DOHH2 (cell line): ENCODE measurements around the gene HAND1.

Experiments
- H3F3A ChIP-seq: fragments of 200-600 bp; sonication (generic), shearing (Covaris generic); 2 replicates; pipeline ENCODE4 v1.6.0; 2016; ENCODE audit warnings: antibody characterized with exemption, mild to moderate bottlenecking; ENCODE audit not compliant: control insufficient read depth, insufficient read depth
- H3K27ac ChIP-seq: fragments of 200-600 bp; sonication (generic); 2 replicates; pipeline ENCODE4 v1.5.1; 2014; ENCODE audit warnings: low read depth, mild to moderate bottlenecking, low read length, moderate library complexity
- H3K27me3 ChIP-seq: fragments of 200-600 bp; sonication (generic); 2 replicates; pipeline ENCODE4 v1.6.1; 2014; ENCODE audit warnings: mild to moderate bottlenecking, low read length, mixed read lengths; ENCODE audit not compliant: control insufficient read depth
- H3K36me3 ChIP-seq: fragments of 200-600 bp; sonication (generic); 2 replicates; pipeline ENCODE4 v1.6.1; 2014; ENCODE audit warnings: mild to moderate bottlenecking, low read length, moderate library complexity, mixed read lengths; ENCODE audit not compliant: control insufficient read depth
- H3K4me1 ChIP-seq: fragments of 200-600 bp; sonication (generic); 2 replicates; pipeline ENCODE4 v1.6.1; 2014; ENCODE audit warnings: mild to moderate bottlenecking, low read length, mixed read lengths; ENCODE audit not compliant: control insufficient read depth
- H3K4me2 ChIP-seq: fragments of 200-600 bp; sonication (generic); 2 replicates; pipeline ENCODE4 v1.6.0; 2014; ENCODE audit warnings: mild to moderate bottlenecking, low read length, moderate library complexity
- H3K4me3 ChIP-seq: fragments of 200-600 bp; sonication (generic); 2 replicates; pipeline ENCODE4 v1.5.1; 2014; ENCODE audit warnings: mild to moderate bottlenecking, low read length, mixed read lengths
- H3K79me2 ChIP-seq: fragments of 200-600 bp; sonication (generic); 2 replicates; pipeline ENCODE4 v1.6.1; 2014; ENCODE audit warnings: mild to moderate bottlenecking, low read length, mixed read lengths; ENCODE audit not compliant: control insufficient read depth
- H3K9me2 ChIP-seq: fragments of 200-600 bp; sonication (generic); replicated peaks from 2 replicates; pipeline ENCODE4 v1.6.1; 2014; ENCODE audit warnings: mild to moderate bottlenecking, low read length, mixed read lengths; ENCODE audit not compliant: control insufficient read depth
- H3K9me3 ChIP-seq: fragments of 200-600 bp; sonication (generic); 2 replicates; pipeline ENCODE4 v1.6.1; 2014; ENCODE audit warnings: antibody characterized with exemption, low read length, mixed read lengths; ENCODE audit not compliant: control insufficient read depth, insufficient read depth
- H4K20me1 ChIP-seq: fragments of 200-600 bp; sonication (generic); 2 replicates; pipeline ENCODE4 v1.6.0; 2014; ENCODE audit warnings: low read depth, mild to moderate bottlenecking, antibody characterized with exemption, low read length, moderate library complexity; ENCODE audit not compliant: control insufficient read depth, insufficient read depth
- CTCF ChIP-seq: fragments of 200-600 bp; sonication (generic); IDR thresholded peaks from one replicate; pipeline ENCODE4 v1.5.1; 2014; ENCODE audit warnings: antibody characterized with exemption, mild to moderate bottlenecking, low read depth, low read length; ENCODE audit not compliant: poor library complexity, severe bottlenecking
- EZH2phosphoT487 ChIP-seq: fragments of 200-600 bp; sonication (generic); IDR thresholded peaks from 2 replicates; pipeline ENCODE4 v1.6.1; 2017; ENCODE audit warnings: borderline replicate concordance, mild to moderate bottlenecking, antibody characterized with exemption, low read length, moderate library complexity, mixed read lengths

The HAND1 gene

DNA sequence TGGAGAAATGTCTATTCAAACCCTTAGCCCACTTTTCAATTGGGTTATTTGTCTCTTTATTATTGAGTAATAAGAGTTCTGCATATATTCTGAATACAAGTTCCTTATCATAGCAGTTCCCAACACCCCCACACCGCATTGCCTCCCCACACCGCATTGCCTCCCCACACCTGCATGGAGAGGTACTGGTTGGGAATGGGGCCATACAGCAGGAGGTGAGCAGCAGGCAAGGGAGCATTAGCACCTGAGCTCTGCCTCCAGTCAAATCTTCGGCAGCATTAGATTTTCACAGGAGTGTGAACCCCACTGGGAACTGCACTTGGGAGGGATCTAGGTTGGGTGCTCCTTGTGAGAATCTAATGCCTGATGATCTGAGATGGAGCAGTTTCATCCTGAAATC lies 42.8 kb downstream of the HAND1 start:
- no peaks in the 10 kb centered on the region for H3K4me1 ChIP-seq
- no peak overlapping the region for H3K4me2 ChIP-seq
- no peak overlapping the region for H3K27ac ChIP-seq
- H3K4me3 ChIP-seq, result no peak overlapping the region
- H3K79me2 ChIP-seq, result no peaks in the 10 kb centered on the region
- no peaks in the 10 kb centered on the region for H3K9me3 ChIP-seq
- H3K9me2 ChIP-seq, result no peaks in the 10 kb centered on the region
- no peak for TF ChIP-seq CTCF
- no peak for TF ChIP-seq EZH2phosphoT487
- H3K27me3 ChIP-seq, result no peaks in the 10 kb centered on the region
- H3K36me3 ChIP-seq, result peaks cover 44% of the 10 kb centered on the region
- H3F3A ChIP-seq, result no peaks in the 10 kb centered on the region
- H4K20me1 ChIP-seq, result no peaks in the 10 kb centered on the region

GRCh38 chr5:154430961-154431630 lies 46.9 kb downstream of the HAND1 start:
- H3K9me3 ChIP-seq, result no peaks in the 10 kb centered on the region
- H3F3A ChIP-seq, result no peaks in the 10 kb centered on the region
- no peaks in the 10 kb centered on the region for H3K9me2 ChIP-seq
- TF ChIP-seq CTCF (no peak), EZH2phosphoT487 (no peak)
- H3K4me1 ChIP-seq, result no peaks in the 10 kb centered on the region
- peaks cover 9% of the 10 kb centered on the region for H3K36me3 ChIP-seq
- no peak overlapping the region for H3K27ac ChIP-seq
- H3K4me2 ChIP-seq, result no peak overlapping the region
- H3K79me2 ChIP-seq, result no peaks in the 10 kb centered on the region
- no peaks in the 10 kb centered on the region for H3K27me3 ChIP-seq
- no peaks in the 10 kb centered on the region for H4K20me1 ChIP-seq
- H3K4me3 ChIP-seq, result no peak overlapping the region

GRCh38 chr5:154430466-154430865 lies 47.6 kb downstream of the HAND1 start:
- H3K4me1 ChIP-seq, result no peaks in the 10 kb centered on the region
- H3K4me2 ChIP-seq, result no peak overlapping the region
- H3K36me3 ChIP-seq, result peaks cover 3% of the 10 kb centered on the region
- no peaks in the 10 kb centered on the region for H3F3A ChIP-seq
- no peak overlapping the region for H3K4me3 ChIP-seq
- no peaks in the 10 kb centered on the region for H3K27me3 ChIP-seq
- H3K9me2 ChIP-seq, result no peaks in the 10 kb centered on the region
- TF ChIP-seq CTCF (no peak), EZH2phosphoT487 (no peak)
- H4K20me1 ChIP-seq, result no peaks in the 10 kb centered on the region
- no peaks in the 10 kb centered on the region for H3K9me3 ChIP-seq
- no peaks in the 10 kb centered on the region for H3K79me2 ChIP-seq
- H3K27ac ChIP-seq, result no peak overlapping the region
